Mesodermal cell (in vitro differentiated cells): Measurements from ENCODE around the gene TM9SF1.
A peak's percentile ranks its signal among the peaks of the same experiment; 100 is the strongest.
"Not testable (repeated sequence)": the region's sequence is repeated elsewhere in the genome, so short reads cannot be mapped to it uniquely, and the experiment has no call there.

ENCODE experiments used
- H3K27ac ChIP-seq: 2 replicates; pipeline ENCODE4 v1.7.0; 2013; ENCODE audit warnings: mild to moderate bottlenecking, low read depth, low read length, moderate library complexity; ENCODE audit not compliant: severe bottlenecking
- H3K36me3 ChIP-seq: 2 replicates; pipeline ENCODE4 v1.7.1; 2013; ENCODE audit warnings: mild to moderate bottlenecking, low read length, moderate library complexity; ENCODE audit not compliant: control insufficient read depth, insufficient read depth
- H3K4me1 ChIP-seq: one replicate; pipeline ENCODE4 v1.7.1; 2013; ENCODE audit warnings: mild to moderate bottlenecking, low read length; ENCODE audit not compliant: insufficient read depth, control insufficient read depth, poor library complexity, severe bottlenecking
- H3K4me3 ChIP-seq: 2 replicates; pipeline ENCODE4 v1.7.0; 2013; ENCODE audit warnings: low read length, control low read depth, mild to moderate bottlenecking; ENCODE audit not compliant: insufficient read depth, poor library complexity, severe bottlenecking; ENCODE audit errors: extremely low read depth
- H3K9me3 ChIP-seq: 2 replicates; pipeline ENCODE4 v1.7.1; 2013; ENCODE audit warnings: mild to moderate bottlenecking, low read length, moderate library complexity; ENCODE audit not compliant: control insufficient read depth
- WGBS, 2 experiments: methylation state at CpG; one replicate each; pipeline ENCODE4 v1.1.5; 2013; ENCODE audit warnings: missing lambda C conversion rate in 2 of 2; ENCODE audit not compliant: insufficient coverage in 2 of 2; 5-methylcytosine and 5-hydroxymethylcytosine counted together

The TM9SF1 gene

DNA sequence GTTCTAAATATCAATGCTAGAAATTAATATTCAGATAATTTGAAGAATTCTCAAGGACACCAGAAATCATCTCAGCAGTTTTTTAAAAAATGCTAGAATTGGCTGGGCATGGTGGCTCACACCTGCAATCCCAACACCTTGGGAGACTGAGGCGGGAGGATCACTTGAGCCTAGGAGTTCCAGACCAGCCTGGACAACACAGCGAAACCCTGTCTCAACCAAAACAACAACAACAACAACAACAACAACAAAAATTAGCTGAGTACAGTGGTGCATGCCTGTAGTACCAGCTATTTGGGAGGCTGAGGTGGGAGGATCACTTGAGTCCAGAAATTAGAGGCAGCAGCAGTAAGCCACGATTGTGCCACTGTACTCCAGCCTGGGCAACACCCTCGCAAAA lies 23.8 kb upstream of the TM9SF1 start:
- Histone ChIP-seq H3K4me1 (no peaks in the 10 kb centered on the region), H3K36me3 (peaks cover 19% of the 10 kb centered on the region), H3K9me3 (no peaks in the 10 kb centered on the region), H3K27ac (no peak overlapping the region), H3K4me3 (no peak overlapping the region)
- 100% methylated on average over 1 of the region's 4 CpGs; no CpG with 5 or more reads in 1 of the 2 experiments for WGBS, 2 experiments

DNA sequence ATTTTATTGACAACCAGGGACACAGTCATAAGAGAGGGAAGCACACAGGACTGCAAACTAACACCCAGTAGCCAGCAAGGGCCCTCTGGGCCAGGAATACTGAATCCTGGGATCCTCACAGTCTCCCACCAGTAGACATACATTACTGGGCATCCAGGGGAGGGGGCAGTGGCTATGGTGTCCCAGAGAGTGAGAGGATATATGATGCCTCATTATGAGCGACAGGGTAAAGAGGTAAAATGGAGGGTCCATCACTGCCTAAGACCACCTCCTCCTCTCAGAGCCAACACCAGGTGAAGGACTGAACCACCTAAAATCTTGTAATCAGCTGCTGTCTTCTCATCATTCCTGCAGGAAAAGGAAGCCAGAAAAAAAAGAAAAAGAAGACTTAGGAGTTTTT lies 21.6 kb upstream of the TM9SF1 start:
- H3K4me3 ChIP-seq, H3K4me1 ChIP-seq, H3K27ac ChIP-seq, H3K9me3 ChIP-seq: not testable (repeated sequence)
- no CpG with 5 or more reads among the region's 1 CpG for WGBS, 2 experiments
- H3K36me3 ChIP-seq, result peaks cover 24% of the 10 kb centered on the region

DNA sequence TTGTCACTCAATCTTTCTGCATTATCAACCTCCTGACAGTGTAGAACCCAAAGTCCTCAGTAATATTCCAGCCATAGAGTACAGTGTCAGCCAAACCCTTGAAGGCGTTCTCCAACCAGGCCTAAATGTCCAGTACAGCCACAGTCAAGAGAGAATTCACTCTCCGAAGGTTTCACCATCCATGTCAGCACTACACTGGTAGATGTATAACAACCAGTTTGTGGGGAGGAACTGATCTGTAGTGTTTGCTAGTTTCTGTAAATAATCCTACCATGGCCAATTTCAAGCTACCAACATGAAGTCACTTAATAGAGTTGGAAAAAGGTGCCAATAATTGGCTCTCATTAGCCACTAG lies 21.1 kb upstream of the TM9SF1 start:
- Histone ChIP-seq H3K9me3 (no peaks in the 10 kb centered on the region), H3K4me3 (peak overlapping the region; percentile 69), H3K4me1 (peaks cover 3% of the 10 kb centered on the region), H3K27ac (no peak overlapping the region), H3K36me3 (peaks cover 27% of the 10 kb centered on the region)
- 90 to 100% methylated on average over 1 of the region's 2 CpGs for WGBS, 2 experiments

DNA sequence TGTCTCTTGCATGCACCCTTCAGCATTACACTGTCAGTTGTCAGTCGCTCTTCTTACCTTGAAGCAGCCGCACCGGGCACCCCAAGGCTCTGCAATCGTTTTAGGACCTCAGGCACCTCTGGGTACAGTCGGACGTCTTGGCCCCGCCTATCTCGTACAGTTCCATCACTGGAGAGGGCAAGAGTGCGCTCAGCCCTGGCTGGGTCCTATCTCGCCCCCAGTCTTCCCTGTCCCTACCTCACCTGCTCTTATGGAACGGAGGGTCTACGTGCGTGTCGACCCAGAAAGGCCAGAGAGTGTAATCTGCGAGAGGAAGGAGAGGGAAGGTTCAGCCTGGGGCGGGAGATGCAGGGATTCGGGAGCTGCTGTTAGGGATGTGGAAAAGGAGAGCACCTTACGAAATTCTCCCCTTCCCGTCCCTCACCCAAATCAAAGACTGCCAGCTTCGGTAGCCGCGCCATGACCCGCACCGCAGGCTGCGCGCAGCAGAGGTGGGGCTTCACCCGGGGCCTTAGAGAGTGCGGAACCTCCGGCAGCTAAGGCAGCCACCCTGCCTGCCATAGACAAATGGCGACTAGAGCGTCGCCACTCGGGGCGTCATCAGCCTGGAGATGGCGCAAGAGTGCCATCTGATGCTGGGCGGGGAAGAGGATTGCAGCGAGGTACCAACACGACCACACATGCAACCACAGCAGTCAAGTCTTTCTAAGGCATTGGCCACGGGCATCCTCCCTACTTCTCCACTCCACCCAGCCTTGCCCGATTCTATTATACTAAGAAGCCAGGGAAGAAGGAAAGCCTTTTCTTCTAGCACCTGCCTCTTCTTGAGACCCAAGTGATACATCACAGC lies 20.5 kb upstream of the TM9SF1 start, which contains the start of gene MDP1:
TSS of gene MDP1 (minus strand) at position 572 of the 850 bp plus-strand sequence. CDS start at position 461, 111 bp downstream.
- H3K9me3 ChIP-seq, result no peaks in the 10 kb centered on the region
- peaks cover 33% of the 10 kb centered on the region for H3K36me3 ChIP-seq
- WGBS, 2 experiments, result 2 to 3% methylated on average over 21 to 22 of the region's 40 CpGs
- peak within 1 kb of the TSS; percentile 5 for H3K27ac ChIP-seq
- peak within 1 kb of the TSS; percentile 69 for H3K4me3 ChIP-seq
- H3K4me1 ChIP-seq, result peaks cover 3% of the 10 kb centered on the region

DNA sequence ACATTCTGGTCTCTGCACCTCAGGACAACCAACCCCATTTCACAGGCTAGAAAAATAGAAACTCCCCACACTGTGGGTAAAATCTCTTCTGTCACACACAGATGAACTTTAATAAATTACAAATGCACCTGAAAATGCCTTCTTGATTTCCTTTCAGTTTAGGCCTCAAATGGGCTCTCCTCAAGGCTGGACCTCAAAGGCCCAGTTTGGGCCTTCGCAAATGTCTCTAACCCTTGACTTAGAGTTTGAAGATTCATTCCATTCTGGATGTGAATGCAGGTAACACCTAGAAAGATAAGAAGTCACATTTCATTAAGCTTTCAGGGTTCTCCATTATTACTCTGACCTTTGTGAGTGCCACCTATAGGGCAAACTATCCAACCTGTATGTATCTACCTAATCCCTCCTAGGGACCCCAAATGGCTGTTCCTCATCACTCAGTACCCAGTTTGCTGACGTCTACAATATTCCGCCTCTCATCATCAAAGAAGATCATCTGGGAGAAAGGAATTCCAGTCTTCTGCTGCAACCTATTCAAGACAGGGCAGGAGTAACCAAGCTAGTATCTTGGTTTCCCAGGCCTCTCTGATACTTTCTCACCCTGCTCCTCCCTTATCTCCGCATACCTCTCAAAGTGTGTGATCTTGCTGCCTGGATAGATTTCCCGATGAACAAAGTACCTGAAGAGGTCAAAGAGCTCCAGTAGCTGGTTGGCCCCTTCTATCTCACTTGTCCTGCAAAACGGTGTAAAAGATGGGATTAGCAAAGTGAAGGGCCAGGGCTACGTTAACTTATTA lies 18.8 kb upstream of the TM9SF1 start:
- Histone ChIP-seq H3K27ac (peak overlapping the region; percentile 96), H3K36me3 (peaks cover 40% of the 10 kb centered on the region)
- WGBS, 2 experiments, result 91 to 98% methylated on average over 6 to 7 of the region's 7 CpGs

DNA sequence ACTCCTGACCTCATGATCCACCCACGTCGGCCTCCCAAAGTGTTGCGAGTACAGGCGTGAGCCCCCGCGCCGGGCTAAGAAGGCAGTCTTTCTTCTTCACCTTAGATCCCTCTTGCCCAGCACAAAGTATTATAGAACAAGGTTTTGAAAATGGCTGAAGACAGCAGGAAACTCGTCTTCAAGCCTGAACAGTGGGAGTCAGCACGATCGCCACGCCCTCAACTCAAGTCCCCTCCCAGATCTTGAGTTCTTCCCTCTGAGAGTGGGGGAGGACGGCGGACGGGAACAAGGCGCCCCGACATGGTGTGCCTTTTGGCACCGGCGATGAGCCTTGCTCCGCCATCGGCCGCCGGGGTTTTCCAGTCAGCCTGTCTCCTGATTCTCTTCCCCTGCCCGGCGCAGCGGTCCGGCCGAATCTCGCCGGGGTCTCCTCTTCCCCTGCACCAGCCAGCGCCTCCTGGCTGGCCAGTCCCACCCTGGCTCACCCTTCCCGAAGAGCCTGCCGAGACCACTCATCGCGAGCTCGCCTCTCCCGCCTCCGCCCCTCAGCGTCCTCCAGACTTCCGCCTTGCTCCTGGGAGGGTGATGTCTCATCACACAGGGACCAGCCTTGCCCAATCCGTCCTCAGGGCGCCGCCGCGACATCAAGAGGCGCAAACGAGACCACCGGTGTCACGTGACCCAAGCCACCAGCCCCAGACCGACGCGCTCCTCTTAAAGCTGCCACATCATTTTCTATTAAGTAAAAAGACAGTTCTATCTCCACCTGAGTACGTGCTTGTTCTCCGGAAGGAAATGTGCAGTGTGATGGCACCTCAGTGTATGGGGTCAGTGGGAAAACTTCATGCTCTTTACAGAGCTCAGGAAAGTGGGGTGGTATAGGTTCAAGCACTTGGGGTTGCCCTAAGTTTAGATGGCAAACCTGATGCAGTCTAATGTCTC lies 18.0 kb upstream of the TM9SF1 start, which contains the start of gene CHMP4A:
TSS of gene CHMP4A (minus strand) at position 565 of the 942 bp plus-strand sequence. CDS start at position 516, 49 bp downstream.
- Histone ChIP-seq H3K36me3 (peaks cover 43% of the 10 kb centered on the region), H3K27ac (peak within 1 kb of the TSS; percentile 96), H3K4me3 (peak within 1 kb of the TSS; percentile 66), H3K4me1 (peaks cover 3% of the 10 kb centered on the region), H3K9me3 (no peaks in the 10 kb centered on the region)
- 0 to 1% methylated on average over 32 to 33 of the region's 53 CpGs for WGBS, 2 experiments

More for the DNA sequence above, 18.8 kb upstream of the TM9SF1 start:
- peaks cover 3% of the 10 kb centered on the region for H3K4me1 ChIP-seq
- peak overlapping the region; percentile 66 for H3K4me3 ChIP-seq
- H3K9me3 ChIP-seq, result no peaks in the 10 kb centered on the region

DNA sequence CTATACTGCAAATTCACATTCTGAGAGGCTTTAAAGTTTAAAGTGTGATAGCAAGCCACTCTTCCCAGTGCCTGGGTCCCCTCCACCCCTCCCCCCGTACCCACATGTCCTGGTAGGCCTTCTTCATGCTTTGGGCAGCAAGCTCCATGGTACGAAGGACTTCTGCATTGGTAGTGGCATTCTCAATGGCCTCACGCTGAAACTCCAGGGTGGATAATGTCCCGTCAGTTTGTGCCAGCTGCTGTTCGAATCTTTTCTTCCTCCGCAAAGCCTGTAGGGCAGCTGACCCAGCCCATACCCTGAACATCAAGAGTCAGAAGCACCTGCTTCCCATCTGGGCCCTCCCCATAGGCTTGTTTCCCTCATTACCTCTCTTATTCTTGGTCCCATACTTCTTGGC lies 16.1 kb upstream of the TM9SF1 start:
- Histone ChIP-seq H3K4me1 (peaks cover 3% of the 10 kb centered on the region), H3K4me3 (no peak overlapping the region), H3K9me3 (no peaks in the 10 kb centered on the region), H3K36me3 (peaks cover 57% of the 10 kb centered on the region), H3K27ac (no peak overlapping the region)
- 96 to 97% methylated on average over 5 to 6 of the region's 6 CpGs for WGBS, 2 experiments

DNA sequence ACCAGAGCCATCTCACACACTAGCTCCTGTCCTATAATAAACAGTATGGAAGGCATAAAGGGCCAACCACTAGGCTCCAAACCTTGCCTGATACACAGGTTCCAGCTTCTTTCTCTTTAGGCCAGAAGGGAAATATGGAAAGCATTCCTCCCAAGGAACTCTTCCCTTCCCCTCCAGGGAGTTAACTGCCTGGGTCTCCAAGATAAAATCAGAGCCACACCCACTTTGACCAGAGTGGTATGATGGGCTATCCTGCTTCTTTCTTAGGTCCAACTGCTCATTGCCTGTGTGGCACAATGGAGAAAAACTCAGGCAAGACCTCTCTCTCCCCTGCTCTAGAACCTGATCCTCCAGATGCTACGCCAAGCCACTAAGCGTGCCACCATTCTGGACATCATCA lies 12.4 kb upstream of the TM9SF1 start:
- Histone ChIP-seq H3K36me3 (peaks cover 81% of the 10 kb centered on the region), H3K9me3 (no peaks in the 10 kb centered on the region)
- 94 to 100% methylated on average over 1 to 2 of the region's 2 CpGs for WGBS, 2 experiments

DNA sequence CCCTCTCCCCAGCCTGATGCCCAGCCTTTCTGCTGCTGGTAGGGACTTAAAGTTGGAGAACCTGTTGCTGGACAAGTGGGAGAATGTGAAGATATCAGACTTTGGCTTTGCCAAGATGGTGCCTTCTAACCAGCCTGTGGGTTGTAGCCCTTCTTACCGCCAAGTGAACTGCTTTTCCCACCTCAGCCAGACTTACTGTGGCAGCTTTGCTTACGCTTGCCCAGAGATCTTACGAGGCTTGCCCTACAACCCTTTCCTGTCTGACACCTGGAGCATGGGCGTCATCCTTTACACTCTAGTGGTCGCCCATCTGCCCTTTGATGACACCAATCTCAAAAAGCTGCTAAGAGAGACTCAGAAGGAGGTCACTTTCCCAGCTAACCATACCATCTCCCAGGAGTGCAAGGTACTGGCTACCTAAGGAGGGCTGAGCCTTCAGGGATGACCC lies 11.9 kb upstream of the TM9SF1 start:
- peaks cover 83% of the 10 kb centered on the region for H3K36me3 ChIP-seq
- 96 to 100% methylated on average over 5 of the region's 5 CpGs for WGBS, 2 experiments

More for the DNA sequence above, 12.4 kb upstream of the TM9SF1 start:
- Histone ChIP-seq H3K4me3 (no peak overlapping the region), H3K27ac (no peak overlapping the region), H3K4me1 (no peaks in the 10 kb centered on the region)

More for the DNA sequence above, 11.9 kb upstream of the TM9SF1 start:
- H3K27ac ChIP-seq, result no peak overlapping the region
- H3K4me1 ChIP-seq, result no peaks in the 10 kb centered on the region
- no peaks in the 10 kb centered on the region for H3K9me3 ChIP-seq
- no peak overlapping the region for H3K4me3 ChIP-seq
